Right ventricle myocardium inferior (tissue), 1 donor: ENCODE results near the gene LIMCH1. TPM values are rescaled to one million over a fixed set of nuclear protein-coding genes. Genes with fewer than 3 reads are reported as not detected.
A peak's percentile ranks its signal among the peaks of the same experiment; 100 is the strongest.

Experiments
- ATAC-seq: fragments of 200-7000 bp; cut with Tn5 transposase; one replicate; pipeline ENCODE4 v1.9.1; 2020; ENCODE audit warnings: mild to moderate bottlenecking, moderate library complexity
- DNase-seq: peaks from one replicate; pipeline ENCODE4 v3.0.0; 2021; ENCODE audit errors: missing footprints
- intact Hi-C: fragments of 100-400 bp; cut with DNase I; formaldehyde crosslinking; loops from one replicate; pipeline ENCODE4 v1.11.0; 2022
- total RNA-seq: library from RNA; stranded (reverse); fragmentation: NEBNext Ultra II Directional; extraction: Animal tissue kit (Norgen Biotek cat#: 25700); gene quantifications from one replicate; pipeline ENCODE4 v1.2.1, GENCODE V29; 2021
- donor health status: DM: no; HTN: yes; CAD: no; lungs with severe emphysema.

LIMCH1 gene
- total RNA-seq, 1 donor from 2014 or later = 294 TPM

DNA sequence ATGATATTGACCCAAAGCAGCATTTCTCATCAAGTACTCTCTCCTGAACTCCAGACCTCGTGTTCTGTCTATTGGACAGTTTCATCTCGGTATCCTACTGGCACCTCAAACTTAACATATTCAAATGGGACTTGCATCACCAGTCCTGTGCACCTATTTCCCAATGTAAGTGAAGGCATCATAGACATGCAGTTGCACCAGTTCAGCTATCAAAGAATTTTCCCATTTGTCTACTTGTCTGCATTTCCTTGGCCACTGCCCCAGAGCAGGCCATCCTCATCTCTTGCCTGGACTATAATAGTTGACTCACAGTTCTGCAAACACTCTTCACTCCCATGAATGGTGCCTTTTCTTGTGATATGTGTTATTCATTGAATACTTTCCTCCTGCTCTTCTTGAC lies 11.3 kb upstream of the LIMCH1 start:
- DNase-seq = no peak
- ATAC-seq = no peak
- intact Hi-C loops = no loop called here

DNA sequence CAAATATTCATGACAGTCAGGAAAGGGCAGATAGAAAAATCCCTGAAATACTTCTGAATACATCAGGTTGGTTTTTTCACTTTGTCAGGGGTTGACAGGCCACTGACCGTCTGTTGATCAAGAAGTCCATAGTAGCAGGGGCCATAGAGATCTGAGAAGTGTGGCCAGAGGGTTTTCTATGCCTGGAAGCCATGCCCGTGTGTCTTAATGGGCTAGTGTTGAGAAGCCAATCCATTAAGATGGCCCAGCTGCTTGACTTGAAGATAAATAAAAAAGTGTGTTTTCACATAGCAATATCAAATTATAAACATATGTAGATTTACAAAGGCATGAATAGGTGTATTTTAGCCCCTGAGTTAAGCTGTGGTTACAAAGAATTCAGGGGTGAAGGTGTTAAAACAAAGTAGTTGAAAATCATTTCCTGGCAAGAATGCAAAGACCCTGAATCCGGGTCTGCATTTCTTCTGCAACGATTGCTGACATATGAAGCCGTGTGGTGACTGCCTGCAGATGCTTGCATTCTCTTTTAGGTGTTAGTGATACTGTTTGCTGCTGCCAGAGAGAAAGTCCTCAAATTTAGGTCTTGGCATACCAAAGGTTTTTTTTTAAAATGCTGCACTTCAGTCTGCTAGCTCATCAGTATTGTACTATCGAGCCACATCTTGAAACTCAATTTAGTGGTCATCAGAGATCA lies 9.3 kb upstream of the LIMCH1 start:
- DNase-seq (no peak), ATAC-seq (no peak)
- intact Hi-C loops = no loop called here

DNA sequence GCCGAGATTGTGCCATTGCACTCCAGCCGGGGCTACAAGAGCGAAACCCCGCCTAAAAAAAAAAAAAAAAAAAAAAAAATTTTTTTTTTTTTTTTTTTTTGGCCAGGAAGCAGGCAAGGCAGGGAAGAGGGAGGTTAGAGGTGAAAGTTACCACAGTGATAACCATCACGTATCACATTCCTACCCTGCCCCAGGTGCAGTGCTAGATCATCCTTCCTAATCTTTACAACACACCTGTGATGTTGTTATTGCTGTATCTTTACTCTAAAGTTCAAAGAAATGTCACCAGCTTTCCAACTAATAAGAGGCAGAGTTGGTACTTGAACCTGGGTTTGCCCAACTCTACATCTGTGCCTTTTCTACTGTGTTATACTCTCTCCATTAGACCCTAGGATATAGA lies 7.2 kb upstream of the LIMCH1 start:
- ATAC-seq (no peak), DNase-seq (no peak)
- intact Hi-C loops = loop anchor here (10.0 kb wide), 1 partner anchor 246 kb away; no protein-coding TSS in a partner anchor

DNA sequence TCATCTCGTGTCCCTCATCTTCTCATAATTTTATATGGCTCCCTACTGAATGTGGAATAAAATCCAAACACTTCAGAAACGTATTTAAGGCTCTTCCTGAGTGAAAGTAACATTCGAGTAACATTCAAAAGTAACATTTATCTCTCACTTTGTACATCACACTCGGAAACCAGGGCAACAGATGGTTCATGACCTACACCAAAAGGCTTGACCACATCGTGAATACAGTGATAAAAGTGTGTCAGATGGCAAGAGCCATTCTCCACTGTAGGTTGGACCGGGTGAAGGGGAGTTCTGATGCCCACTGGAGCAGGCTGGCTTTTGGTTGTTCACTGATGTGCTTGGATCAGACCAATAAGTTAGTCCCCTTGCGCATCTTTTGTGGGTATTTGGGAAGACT lies 5.6 kb upstream of the LIMCH1 start:
- intact Hi-C loops = loop anchor here (10.0 kb wide), 1 partner anchor 248 kb away; no protein-coding TSS in a partner anchor
- no peak for ATAC-seq
- no peak for DNase-seq

DNA sequence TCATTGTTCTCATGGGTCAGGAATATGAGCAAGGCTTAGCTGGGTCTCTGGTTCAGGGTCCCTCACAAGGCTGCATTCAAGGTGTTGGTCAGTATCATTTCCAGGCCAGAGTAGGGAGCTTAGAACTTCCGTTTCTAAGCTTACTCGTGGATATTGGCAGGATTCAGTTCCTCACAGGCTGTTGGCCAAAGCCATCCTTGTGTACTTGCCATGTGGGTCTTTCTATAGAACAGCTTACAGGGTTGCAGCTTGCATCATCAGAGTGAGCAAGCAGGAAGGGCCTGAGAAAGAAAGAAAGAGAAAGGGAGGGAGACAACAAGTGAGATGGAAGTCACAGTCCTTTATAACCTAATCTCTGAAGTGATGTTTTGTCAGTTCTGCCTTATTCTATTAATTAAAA lies 5.1 kb upstream of the LIMCH1 start:
- DNase-seq (no peak), ATAC-seq (no peak)
- intact Hi-C loops = loop anchor here (10.0 kb wide), 1 partner anchor 248 kb away; no protein-coding TSS in a partner anchor

DNA sequence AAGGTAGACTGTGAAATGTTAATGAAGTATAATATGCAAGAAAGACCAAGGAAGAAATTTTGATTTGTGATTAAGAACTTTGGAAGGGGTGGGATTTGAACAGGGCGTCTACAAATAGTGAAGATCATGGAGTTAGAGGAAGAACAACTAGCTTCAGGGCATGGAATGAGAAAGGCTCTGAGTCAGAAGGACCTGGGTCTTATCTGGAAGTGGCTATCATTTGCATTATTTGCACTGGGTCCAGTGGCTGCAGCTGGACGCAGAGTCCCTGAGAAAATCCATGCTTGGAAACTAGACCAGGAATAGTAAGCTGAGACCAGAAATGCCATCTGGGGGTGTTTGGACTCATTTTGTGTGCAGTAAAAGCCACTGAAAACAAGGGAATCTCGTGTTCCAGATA lies 4.3 kb upstream of the LIMCH1 start:
- no peak for DNase-seq
- intact Hi-C loops = loop anchor here (10.0 kb wide), 1 partner anchor 249 kb away; no protein-coding TSS in a partner anchor
- ATAC-seq = no peak

DNA sequence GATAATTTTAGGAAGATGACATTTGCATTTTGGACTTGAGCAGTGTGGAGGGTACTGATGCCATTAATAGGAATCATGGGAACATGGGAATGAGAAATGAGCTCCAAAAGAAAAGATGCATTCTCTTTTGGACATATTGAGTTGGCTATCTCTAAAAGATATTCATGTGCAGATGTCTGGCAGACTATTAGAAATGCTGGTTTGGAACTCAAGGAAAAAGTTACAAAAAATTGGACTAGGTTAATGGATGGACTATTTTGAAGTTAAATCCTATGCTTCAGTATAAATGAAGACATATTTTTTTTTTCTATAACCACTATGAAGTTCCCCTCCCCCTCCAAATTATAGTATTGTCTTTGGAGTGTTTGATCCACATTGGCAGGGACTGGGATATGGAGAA lies 3.6 kb upstream of the LIMCH1 start:
- DNase-seq (no peak), ATAC-seq (no peak)
- intact Hi-C loops = loop anchor here (10.0 kb wide), 1 partner anchor 250 kb away; no protein-coding TSS in a partner anchor

DNA sequence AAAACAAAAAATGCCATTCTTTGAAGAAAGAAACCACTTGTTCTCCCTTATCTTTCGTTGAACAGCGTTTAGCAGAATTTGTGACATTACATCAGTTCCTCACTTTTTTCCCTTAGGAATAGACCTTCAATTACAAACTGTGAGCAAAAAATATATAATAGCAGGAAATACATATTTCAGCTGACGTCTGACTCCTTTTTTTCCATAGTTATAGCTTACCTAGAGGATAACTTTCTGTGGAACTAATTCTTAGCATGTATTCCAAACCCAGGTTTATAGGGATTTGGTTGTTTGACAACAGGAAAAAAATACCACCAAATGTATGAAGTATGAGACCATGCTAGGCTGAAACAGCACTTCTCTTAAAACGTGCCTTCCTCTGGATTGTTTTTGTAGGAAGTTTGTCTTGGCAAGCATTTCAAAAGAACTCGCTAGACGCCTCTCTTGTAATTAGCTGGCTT lies 2.0 kb upstream of the LIMCH1 start:
- ATAC-seq (no peak), DNase-seq (no peak)
- intact Hi-C loops = loop anchor here (5.0 to 10.0 kb wide), 6 partner anchors 76 to 251 kb away; no protein-coding TSS in a partner anchor

DNA sequence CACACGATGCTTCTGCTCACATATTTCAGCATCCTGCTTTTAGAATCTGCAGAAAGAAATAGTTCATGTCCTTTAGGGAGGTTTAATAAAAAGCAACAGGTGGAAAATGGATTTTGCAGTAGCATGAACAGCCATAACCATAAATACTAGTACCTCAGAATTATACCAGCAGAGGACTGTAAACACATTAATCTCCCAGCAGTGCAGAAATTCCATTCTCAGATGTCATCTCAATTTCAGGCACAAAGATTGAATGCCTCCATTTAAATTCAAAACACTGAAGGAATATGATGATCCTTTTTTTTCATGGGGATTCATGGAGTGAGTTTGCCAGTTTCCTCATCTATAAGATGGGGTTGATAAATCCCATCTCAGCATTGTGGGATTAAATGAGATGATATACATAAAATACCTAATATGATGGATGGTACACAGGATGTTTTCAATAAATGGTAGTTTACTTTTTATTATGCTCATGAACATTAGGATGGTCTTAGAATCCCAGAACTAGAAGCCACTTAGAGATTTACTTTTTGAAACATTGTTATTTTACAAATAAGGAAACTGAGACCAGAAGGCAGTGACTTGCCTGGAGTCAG lies 566 bp upstream of the LIMCH1 start:
- no peak for DNase-seq
- intact Hi-C loops = loop anchor here (5.0 to 10.0 kb wide), 6 partner anchors 75 to 253 kb away; no protein-coding TSS in a partner anchor
- no peak for ATAC-seq

DNA sequence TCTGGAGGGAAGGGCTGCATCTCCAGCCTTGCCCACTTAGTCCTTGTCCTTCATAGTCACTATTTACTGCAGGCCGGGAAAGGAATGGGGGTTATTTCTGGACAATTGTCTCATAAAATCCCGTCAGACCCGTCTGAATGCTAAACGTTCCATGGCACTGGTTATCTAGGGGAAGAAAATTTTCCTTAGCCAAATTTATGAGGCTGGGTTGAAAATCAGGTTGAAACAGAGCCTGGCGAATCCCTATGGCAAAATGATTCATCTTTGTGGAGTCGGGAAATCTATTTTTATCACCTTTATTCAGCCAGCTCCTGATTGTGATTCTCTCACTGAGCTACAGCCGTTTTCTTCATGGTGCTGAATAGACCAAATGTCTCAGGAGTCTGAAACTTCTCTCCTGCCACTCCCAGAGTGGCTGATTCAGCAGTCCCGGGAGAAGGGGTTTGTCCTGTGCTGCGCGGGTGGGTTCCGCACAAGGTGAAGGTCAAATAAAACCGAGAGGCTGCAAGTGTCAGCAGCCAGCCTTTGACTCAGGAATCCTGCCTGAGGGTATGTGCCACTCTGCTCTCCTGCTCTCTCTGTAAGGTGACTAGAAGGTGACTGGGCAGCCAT lies 1.0 kb downstream of the LIMCH1 start:
- ATAC-seq (peak; percentile 53), DNase-seq (no peak)
- intact Hi-C loops = loop anchor here (2.0 to 10.0 kb wide), 7 partner anchors 32 to 254 kb away; no protein-coding TSS in a partner anchor

DNA sequence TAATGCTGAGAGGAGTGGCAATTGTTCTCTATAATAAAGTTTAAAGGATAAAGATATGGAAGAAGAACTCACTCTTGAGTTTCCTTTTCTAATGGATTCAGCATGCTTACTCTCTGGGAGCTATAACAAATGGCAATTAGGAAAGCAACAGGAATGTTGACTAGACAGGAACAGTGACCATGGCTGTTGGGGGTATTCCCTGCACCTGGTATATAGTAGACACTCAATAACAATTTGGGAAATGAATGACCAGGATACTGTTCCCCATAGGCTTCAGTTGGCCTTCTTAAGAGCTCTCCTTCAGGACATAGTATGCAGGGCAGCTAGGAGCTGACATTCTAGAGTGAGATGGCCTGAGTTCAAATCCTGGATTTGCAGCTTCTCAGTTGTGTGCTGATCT lies 1.8 kb downstream of the LIMCH1 start:
- no peak for ATAC-seq
- intact Hi-C loops = loop anchor here (2.0 to 10.0 kb wide), 7 partner anchors 31 to 255 kb away; no protein-coding TSS in a partner anchor
- DNase-seq = no peak

DNA sequence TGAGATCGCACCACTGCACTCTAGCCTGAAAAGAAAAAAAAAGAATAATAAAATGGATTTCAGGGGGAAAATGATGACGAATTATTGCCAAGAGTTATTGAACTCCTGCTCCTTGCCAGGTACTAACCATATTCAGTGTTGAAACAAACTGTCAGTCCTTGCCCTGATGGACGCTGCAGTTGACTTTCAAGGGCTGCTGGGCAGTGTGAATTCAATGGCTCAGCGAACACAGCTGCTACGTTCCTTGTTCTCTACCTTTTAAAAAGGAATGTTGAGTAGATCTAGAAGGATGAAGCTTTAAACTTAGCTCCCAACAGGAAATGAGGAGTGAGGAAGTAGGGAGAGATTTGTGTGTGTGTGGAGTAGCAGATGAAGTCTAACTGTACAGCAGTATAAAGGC lies 2.7 kb downstream of the LIMCH1 start:
- intact Hi-C loops = no loop called here
- ATAC-seq (no peak), DNase-seq (no peak)

DNA sequence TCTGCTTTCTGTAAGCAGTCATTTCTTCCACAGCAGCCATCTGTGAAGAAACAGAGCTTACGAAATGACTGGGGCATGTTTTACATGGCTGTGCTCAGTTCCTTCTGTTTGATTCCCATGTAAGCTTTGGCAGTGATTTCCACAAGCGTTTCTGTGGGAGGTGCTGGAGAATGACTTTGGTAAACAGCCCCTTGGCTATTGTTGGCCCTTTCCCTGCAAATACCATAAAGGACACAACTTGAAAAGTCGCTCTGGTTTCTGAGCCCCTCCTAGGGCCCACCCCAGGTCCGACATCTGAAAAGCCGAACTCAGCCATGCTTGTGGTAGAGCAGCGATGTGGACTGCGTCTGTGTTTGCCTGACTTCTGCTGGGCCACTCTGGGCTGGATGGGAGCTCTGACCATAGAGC lies 3.7 kb downstream of the LIMCH1 start:
- ATAC-seq (peak; percentile 45), DNase-seq (no peak)
- intact Hi-C loops = no loop called here

DNA sequence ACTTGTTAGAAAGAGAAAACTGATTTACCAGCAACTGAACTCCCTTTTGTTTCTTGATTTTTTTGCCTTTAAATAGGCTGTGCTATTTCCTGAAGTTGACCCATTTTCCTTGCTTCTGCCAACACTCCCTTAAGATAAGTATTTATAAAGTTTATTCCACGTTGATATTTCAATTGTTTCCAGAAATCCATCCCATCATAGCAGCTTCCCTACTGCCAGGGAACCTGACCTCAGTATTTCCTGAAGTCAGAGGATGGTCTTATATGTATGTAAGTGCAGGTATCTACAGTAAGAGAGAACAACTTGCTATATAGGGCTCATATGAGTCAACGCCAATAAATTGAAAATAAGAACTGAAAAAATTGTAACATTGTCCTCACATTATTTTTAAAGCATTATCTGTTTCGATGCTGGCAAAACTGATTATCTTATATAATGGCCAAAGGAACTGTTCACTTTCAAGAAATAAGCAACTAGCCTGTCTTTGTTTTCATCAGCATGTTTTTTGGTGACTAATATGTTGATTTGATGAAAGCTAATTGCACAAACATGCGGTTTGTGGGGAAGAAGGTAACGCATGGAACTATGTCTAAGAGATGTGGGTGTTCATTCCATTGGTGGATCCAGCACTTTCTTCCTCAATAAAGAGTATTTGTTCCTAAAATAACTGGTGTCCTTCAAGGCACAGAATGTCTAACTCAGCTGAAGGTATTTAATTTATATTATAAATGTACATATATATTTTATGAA lies 4.7 kb downstream of the LIMCH1 start:
- intact Hi-C loops = no loop called here
- ATAC-seq (no peak), DNase-seq (no peak)

DNA sequence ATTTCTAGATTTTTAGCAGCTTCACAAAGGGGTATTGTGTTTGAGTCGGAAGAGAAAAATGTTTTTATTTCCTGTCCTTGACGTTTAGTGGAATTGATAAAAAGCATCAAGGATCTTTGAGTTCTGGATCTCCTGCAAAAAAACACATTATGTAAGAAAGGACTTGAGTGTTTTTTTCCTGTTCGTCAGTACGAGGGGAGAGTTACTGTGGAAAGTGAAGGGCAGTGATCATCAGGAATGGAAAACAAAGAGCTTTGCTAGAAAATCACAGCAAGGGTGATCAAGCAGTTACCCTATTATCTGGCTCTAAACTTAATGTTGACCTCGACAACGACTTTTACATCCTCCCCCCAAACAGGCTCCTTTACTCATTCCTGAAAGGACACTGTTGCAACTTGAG lies 7.3 kb downstream of the LIMCH1 start:
- ATAC-seq = no peak
- intact Hi-C loops = no loop called here
- DNase-seq = no peak

DNA sequence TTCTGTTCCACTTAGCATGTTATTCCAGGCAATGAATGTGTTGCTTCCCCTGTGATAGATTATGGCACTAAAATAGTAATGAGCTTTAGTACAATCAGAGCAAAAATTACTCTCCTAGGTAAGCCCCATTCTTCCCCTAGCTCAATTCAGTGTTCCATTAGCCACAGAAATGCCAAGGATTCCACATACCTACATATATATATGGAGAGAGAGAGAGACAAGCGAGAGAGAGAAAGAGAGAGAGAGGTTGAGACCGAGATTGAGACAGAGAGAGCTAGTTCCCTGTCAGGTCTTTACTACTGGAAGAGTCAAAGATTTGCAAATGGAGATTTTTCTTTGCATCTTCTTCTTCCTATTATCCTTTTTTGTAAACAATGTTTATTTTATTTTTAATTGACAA lies 8.7 kb downstream of the LIMCH1 start:
- intact Hi-C loops = no loop called here
- DNase-seq (no peak), ATAC-seq (no peak)

DNA sequence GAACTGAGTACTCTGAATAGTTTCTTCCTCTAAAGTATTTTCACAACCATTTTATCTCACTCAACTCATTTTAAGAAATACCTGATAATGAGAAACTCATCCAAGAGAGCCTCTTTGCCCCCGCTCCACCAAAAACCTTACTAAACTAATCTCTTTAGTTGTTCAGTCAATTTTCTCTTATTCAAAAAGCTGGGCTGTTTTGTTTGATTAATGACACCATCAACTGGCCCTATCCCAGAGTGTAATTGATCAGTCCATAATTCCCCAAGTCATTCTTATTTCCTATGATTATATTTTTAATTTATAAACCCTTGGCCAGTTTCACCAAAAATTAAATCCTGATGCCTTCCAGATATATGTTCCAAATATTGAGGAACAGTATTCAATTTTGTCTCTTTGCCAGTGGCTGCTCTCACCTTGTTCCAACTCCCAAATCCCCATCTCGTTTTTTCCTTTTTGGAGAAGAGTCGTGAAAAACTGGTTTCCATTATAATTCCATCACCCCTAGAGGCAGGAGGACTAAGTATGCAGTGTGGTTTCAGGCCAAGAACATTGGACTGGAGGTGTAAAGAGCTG lies 10.4 kb downstream of the LIMCH1 start:
- DNase-seq = no peak
- intact Hi-C loops = no loop called here
- ATAC-seq = no peak

DNA sequence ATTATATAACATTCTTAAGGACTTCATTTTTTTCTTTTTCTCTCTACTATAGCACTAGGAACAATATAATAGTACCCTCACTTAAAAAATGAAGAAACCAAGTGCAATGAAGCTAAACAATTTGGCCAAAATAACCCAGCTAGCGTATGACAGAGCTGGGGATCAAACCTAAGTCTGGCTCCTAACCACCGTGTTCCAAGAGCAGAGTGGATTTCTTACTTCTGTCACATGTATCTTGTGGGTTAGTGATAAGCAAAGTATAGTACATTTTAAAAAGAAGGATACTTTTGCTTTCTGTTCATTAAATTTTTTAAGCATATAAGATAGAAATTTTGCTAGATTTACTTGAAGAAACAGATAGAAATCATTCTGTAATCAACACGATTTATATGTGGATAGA lies 11.5 kb downstream of the LIMCH1 start:
- DNase-seq (no peak), ATAC-seq (peak; percentile 36)
- intact Hi-C loops = no loop called here

DNA sequence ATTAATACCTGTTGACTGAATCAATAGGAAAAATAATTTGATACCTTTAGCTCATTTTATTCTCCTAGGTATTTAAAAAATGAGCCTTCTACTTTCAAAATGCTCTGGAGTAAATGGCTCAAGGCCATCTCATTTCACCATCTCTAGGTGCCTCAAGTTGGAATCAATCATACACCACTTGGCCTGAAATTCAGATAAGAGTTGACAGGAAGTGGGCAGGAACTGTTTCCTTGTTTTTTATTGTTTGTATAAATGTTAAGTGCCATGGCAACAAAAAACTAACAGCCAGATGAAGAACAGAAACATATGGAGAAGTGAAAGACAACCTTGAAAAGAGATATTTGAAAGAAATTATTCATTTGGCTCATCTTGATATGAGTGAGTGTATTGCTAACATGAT lies 12.4 kb downstream of the LIMCH1 start:
- intact Hi-C loops = no loop called here
- ATAC-seq (peak; percentile 69), DNase-seq (no peak)
